Liver (tissue), 9 donors: ENCODE results near the gene SNX14. TPM values are rescaled to one million over a fixed set of nuclear protein-coding genes. Genes with fewer than 3 reads are reported as not detected.

ENCODE experiments used
- DNase-seq: peaks from one replicate; pipeline ENCODE4 v3.0.0-alpha.2; 2017; ENCODE audit warnings: low spot score
- H3K27ac ChIP-seq, 2 donors: one replicate each; pipeline ENCODE4 v1.7.0; 2013; ENCODE audit warnings: inconsistent platforms in 2 of 2, low read length in 2 of 2, control low read depth in 1 of 2, low read depth in 1 of 2, mild to moderate bottlenecking in 1 of 2
- H3K27me3 ChIP-seq, 4 donors: one replicate each; pipeline versions ENCODE4 v1.6.1 to v1.7.0; 2013; ENCODE audit warnings: low read length in 3 of 4, inconsistent platforms in 1 of 4, mild to moderate bottlenecking in 1 of 4, moderate library complexity in 1 of 4; ENCODE audit not compliant: control insufficient read depth in 4 of 4, insufficient read depth in 4 of 4
- H3K36me3 ChIP-seq, 4 donors: one replicate each; pipeline versions ENCODE4 v1.6.1 to v1.7.0; 2013; ENCODE audit warnings: low read length in 3 of 4, mild to moderate bottlenecking in 3 of 4, low read depth in 1 of 4, moderate library complexity in 1 of 4; ENCODE audit not compliant: control insufficient read depth in 4 of 4, insufficient read depth in 3 of 4
- H3K4me1 ChIP-seq, 4 donors: one replicate each; pipeline versions ENCODE4 v1.6.1 to v1.7.0; 2013; ENCODE audit warnings: low read length in 3 of 4, mild to moderate bottlenecking in 3 of 4, moderate library complexity in 1 of 4; ENCODE audit not compliant: control insufficient read depth in 4 of 4, insufficient read depth in 4 of 4
- H3K4me3 ChIP-seq, 3 donors: one replicate each; pipeline versions ENCODE4 v1.6.1 to v1.7.0; 2013; ENCODE audit warnings: low read length in 3 of 3, control low read depth in 1 of 3, low read depth in 1 of 3, mild to moderate bottlenecking in 1 of 3
- H3K9ac ChIP-seq, 2 donors: one replicate each; pipeline ENCODE4 v1.7.0; 2013; ENCODE audit warnings: low read length in 2 of 2, mild to moderate bottlenecking in 2 of 2, moderate library complexity in 2 of 2, control low read depth in 1 of 2, low read depth in 1 of 2
- H3K9me3 ChIP-seq, 4 donors: one replicate each; pipeline versions ENCODE4 v1.6.1 to v1.7.0; 2013; ENCODE audit warnings: low read length in 3 of 4; ENCODE audit not compliant: control insufficient read depth in 4 of 4
- ATF3 ChIP-seq: IDR thresholded peaks from 2 replicates; pipeline ENCODE4 v1.6.1; 2016; ENCODE audit warnings: antibody characterized with exemption
- CTCF ChIP-seq: fragments of 150-350 bp; IDR thresholded peaks from 2 replicates; pipeline ENCODE4 v1.5.1; 2017; ENCODE audit warnings: improper control_type of control experiment, low read depth, low read length; ENCODE audit not compliant: missing input control
- EGR1 ChIP-seq, 2 donors: IDR thresholded peaks; 2 replicates each; pipeline ENCODE4 v1.6.1; 2016 to 2018; ENCODE audit warnings: antibody characterized with exemption in 2 of 2, low read depth in 2 of 2
- FOXA1 ChIP-seq: IDR thresholded peaks from 2 replicates; pipeline ENCODE4 v1.6.1; 2016; ENCODE audit warnings: antibody characterized with exemption
- FOXA2 ChIP-seq: IDR thresholded peaks from 2 replicates; pipeline ENCODE4 v1.6.1; 2016; ENCODE audit warnings: antibody characterized with exemption
- GABPA ChIP-seq, 2 donors: IDR thresholded peaks in 1 of 2; conservative IDR thresholded peaks in 1 of 2; 2 replicates each; pipeline ENCODE4 v1.6.1; 2016; ENCODE audit warnings: antibody characterized with exemption in 2 of 2, mild to moderate bottlenecking in 1 of 2, moderate library complexity in 1 of 2
- HNF4A ChIP-seq, 2 donors: conservative IDR thresholded peaks; 2 replicates each; pipeline ENCODE4 v1.6.1; 2016; ENCODE audit warnings: antibody characterized with exemption in 2 of 2, mild to moderate bottlenecking in 2 of 2
- HNF4G ChIP-seq: IDR thresholded peaks from 2 replicates; pipeline ENCODE4 v1.6.1; 2016; ENCODE audit warnings: antibody characterized with exemption
- JUND ChIP-seq, 2 donors: IDR thresholded peaks; 2 replicates each; pipeline ENCODE4 v1.6.1; 2016; ENCODE audit warnings: antibody characterized with exemption in 2 of 2
- MAX ChIP-seq: IDR thresholded peaks from 2 replicates; pipeline ENCODE4 v1.6.1; 2016; ENCODE audit warnings: antibody characterized with exemption
- NR2F2 ChIP-seq: IDR thresholded peaks from 2 replicates; pipeline ENCODE4 v1.6.1; 2016; ENCODE audit warnings: antibody characterized with exemption
- RAD21 ChIP-seq, 2 donors: IDR thresholded peaks; 2 replicates each; pipeline ENCODE4 v1.6.1; 2016; ENCODE audit warnings: antibody characterized with exemption in 2 of 2, mild to moderate bottlenecking in 2 of 2
- REST ChIP-seq: IDR thresholded peaks from 2 replicates; pipeline ENCODE4 v1.6.1; 2016; ENCODE audit warnings: antibody characterized with exemption, mild to moderate bottlenecking
- RXRA ChIP-seq, 2 donors: IDR thresholded peaks; 2 replicates each; pipeline ENCODE4 v1.6.1; 2017 to 2018; ENCODE audit warnings: antibody characterized with exemption in 2 of 2, mild to moderate bottlenecking in 1 of 2
- SP1 ChIP-seq: IDR thresholded peaks from 2 replicates; pipeline ENCODE4 v1.6.1; 2018; ENCODE audit warnings: antibody characterized with exemption, mild to moderate bottlenecking
- TAF1 ChIP-seq: conservative IDR thresholded peaks from 2 replicates; pipeline ENCODE4 v1.6.1; 2016; ENCODE audit warnings: antibody characterized with exemption, mild to moderate bottlenecking
- YY1 ChIP-seq: IDR thresholded peaks from 2 replicates; pipeline ENCODE4 v1.6.1; 2016; ENCODE audit warnings: antibody characterized with exemption, mild to moderate bottlenecking
- WGBS: extraction: QIAGEN DNeasy Blood & Tissue Kit; methylation state at CpG from one replicate; pipeline ENCODE4 v1.1.7; 2013; 5-methylcytosine and 5-hydroxymethylcytosine counted together
- polyA plus RNA-seq, 2 donors: library from polyadenylated mRNA; stranded (reverse) in 1 of 2; unstranded in 1 of 2; fragments of 200-250 nt in 1 of 2; fragments of >200 nt in 1 of 2; fragmentation: Nextera tagmentation in 1 of 2; extraction: Ambion mirVana in 1 of 2; gene quantifications; one replicate each; pipeline versions ENCODE4 v1.2.1 to v1.2.3, GENCODE V29; 2013 to 2015
- total RNA-seq, 2 donors: library from RNA; depleted of rRNA; stranded (reverse); fragments of >200 nt; gene quantifications; one replicate each; pipeline ENCODE4 v1.2.3, GENCODE V29; 2014
- donor health status: healthy.
- donor health status: healthy.
- donor health status: healthy.
- donor health status: healthy.
- donor health status: healthy.

The SNX14 gene
- total and polyA plus RNA-seq, 4 donors: 30.5 to 79.1 (median 52.7) TPM

- H3K36me3 ChIP-seq: peaks cover 2 to 19% (median 10%) of the 10 kb centered on the region in 4 donors
- no peak for DNase-seq
- peak overlapping the region; percentile 99 to 100 for H3K27ac ChIP-seq
- peak overlapping the region; percentile 89 to 94 for H3K9ac ChIP-seq
- H3K4me3 ChIP-seq: peak overlapping the region; percentile 77 to 97 (median 96)
- H3K27me3 ChIP-seq: no peaks in the 10 kb centered on the region
- WGBS: under 1% methylated on average over 85 of the region's 85 CpGs
- no peaks in the 10 kb centered on the region for H3K9me3 ChIP-seq
- peaks cover 1 to 20% (median 11%) of the 10 kb centered on the region in 4 donors for H3K4me1 ChIP-seq
- TF ChIP-seq EGR1 (IDR thresholded peaks at IDR 0.05; ENCODE audit: low read depth in 2 of 2) (no peak), FOXA1 (no peak), MAX (peak; percentile 44), HNF4G (no peak), HNF4A (conservative IDR thresholded peaks at IDR 0.05) (no peak), GABPA (IDR thresholded peaks at IDR 0.05 in 1 of 2, conservative IDR thresholded peaks at IDR 0.05 in 1 of 2) (no peak), YY1 (no peak), TAF1 (no peak)
These were observed 48.5 kb upstream of the SNX14 start for GRCh38 chr6:85641897-85642773.

- TF ChIP-seq JUND (IDR thresholded peaks at IDR 0.05) (no peak), ATF3 (no peak), HNF4G (no peak), YY1 (no peak), FOXA1 (no peak), EGR1 (IDR thresholded peaks at IDR 0.05; ENCODE audit: low read depth in 2 of 2) (no peak), FOXA2 (no peak), TAF1 (no peak), CTCF (no peak), SP1 (no peak), HNF4A (conservative IDR thresholded peaks at IDR 0.05) (no peak), REST (no peak), NR2F2 (no peak), MAX (no peak), RAD21 (IDR thresholded peaks at IDR 0.05) (no peak), RXRA (IDR thresholded peaks at IDR 0.05) (no peak), GABPA (IDR thresholded peaks at IDR 0.05 in 1 of 2, conservative IDR thresholded peaks at IDR 0.05 in 1 of 2) (no peak)
- Histone ChIP-seq H3K9me3 (no peaks in the 10 kb centered on the region), H3K9ac (peak overlapping the region; percentile 89 to 94), H3K4me1 (peaks cover 1 to 20% (median 11%) of the 10 kb centered on the region in 4 donors), H3K27ac (peak overlapping the region; percentile 99 to 100), H3K36me3 (peaks cover 5 to 24% (median 16%) of the 10 kb centered on the region in 4 donors), H3K27me3 (no peaks in the 10 kb centered on the region), H3K4me3 (peak overlapping the region; percentile 77 to 97 (median 96))
- WGBS: under 1% methylated on average over 14 of the region's 14 CpGs
- peak; percentile 34 for DNase-seq
These were observed 47.9 kb upstream of the SNX14 start for GRCh38 chr6:85641522-85641896.
